Measurements from ENCODE around the gene ANKRD45.
"Not testable (repeated sequence)": the region's sequence is repeated elsewhere in the genome, so short reads cannot be mapped to it uniquely, and the experiment has no call there.

Gene ANKRD45

DNA sequence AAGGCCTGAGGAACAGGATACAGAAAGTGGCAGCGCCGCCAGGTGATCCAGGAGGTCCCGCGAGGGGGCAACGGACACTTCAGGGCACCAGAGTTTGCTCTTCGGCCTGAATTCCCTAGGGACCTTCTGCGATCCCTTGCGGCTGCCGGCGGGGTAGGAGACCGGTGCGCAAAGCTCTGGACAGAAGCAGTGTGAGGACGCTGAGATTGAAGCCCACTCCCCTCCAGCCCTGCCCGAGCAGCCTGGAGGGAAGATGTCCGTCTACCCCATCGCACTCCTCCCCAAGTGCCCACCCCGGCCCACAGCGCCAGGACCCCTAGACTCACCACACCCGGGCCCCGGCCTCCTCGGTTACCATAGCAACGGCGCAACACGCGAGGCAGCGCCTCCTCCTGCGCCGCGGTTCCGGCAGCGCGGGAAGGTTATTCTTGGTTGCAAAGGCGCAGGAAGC is at the start of gene ANKRD45:
ANKRD45 (minus strand) TSS at position 361 of the 451 bp plus-strand sequence. CDS start 10,433 bp downstream, outside the sequence.
- no peak for DNase-seq

GRCh38 chr1:173717238-173717637 is 47.6 kb upstream of the ANKRD45 start:
- no peak for DNase-seq

GRCh38 chr1:173715538-173715844 is 45.8 kb upstream of the ANKRD45 start:
- DNase-seq, result no peak

GRCh38 chr1:173714759-173715537 is 45.3 kb upstream of the ANKRD45 start, which contains the start of gene KLHL20:
Gene KLHL20 (plus strand): TSS chr1:173714981. CDS start chr1:173716044, 1,063 bp downstream.
- DNase-seq, result peak; percentile 88 to 92

DNA sequence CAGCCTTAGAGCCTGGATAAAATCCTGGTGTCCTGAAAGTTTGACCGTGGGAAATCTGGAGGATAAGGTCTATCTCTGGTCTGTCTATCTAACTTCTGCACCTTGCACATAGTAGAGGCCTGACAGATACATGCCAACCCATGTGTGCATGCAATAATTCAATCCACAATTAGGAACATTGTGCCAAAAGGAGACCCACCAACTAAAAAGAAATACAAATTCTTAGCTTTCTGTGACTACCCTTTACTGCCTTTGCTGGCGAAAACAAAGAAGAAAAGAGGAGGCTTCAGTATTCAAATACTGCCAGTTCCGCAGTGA is 44.7 kb upstream of the ANKRD45 start:
- DNase-seq, result no peak

- no peak for DNase-seq
Observed at GRCh38 chr1:173708787-173709186, 39.1 kb upstream of the ANKRD45 start.

- no peak for DNase-seq
Observed at GRCh38 chr1:173705117-173705516, 35.5 kb upstream of the ANKRD45 start.

DNA sequence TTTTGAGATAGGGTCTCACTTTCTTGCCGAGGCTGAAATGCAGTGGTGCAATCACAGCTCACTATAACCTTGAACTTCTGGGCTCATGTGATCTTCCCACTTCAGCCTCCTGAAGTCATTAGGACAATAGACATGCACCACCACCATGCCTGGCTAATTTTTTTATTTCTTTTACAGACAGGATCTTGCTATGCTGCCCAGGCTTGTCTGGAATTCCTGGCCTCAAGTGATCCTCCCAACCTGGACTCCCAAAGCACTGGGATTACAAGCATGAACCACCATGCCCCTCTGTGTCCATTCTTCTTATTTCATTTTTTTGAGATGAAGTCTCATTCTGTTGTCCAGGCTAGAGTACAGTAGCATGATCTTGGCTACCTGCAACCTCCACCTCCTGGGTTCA is 33.1 kb upstream of the ANKRD45 start:
- no peak for DNase-seq

DNA sequence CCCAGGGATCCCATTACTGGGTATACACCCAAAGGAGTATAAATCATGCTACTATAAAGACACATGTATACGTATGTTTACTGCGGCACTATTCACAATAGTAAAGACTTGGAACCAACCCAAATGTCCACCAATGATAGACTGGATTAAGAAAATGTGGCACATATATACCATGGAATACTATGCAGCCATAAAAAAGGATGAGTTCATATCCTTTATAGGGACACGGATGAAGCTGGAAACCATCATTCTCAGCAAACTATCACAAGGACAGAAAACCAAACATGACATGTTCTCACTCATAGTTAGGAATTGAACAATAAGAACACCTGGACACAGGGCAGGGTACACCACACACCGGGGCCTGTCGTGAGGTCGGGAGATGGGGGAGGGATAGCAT is 31.6 kb upstream of the ANKRD45 start:
- not testable (repeated sequence) for DNase-seq

DNA sequence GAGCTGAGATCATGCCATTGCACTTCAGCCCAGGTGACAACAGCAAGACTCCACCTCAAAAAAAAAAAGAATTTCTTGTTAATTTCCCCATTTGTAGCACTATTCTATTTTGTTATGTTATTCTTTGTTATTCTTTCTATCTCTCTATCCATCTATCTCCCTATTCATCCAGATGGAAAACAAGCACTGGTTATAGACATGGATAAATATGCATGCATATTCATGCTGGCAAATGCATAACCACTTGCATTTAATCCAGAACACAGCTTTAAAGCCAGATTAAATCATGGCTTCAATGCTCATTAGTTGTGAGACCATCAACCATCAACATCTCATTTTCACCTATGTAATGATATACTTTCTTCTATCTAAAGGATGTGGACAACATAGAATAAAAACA is 23.6 kb upstream of the ANKRD45 start:
- DNase-seq, result no peak

- DNase-seq, result no peak
Observed at GRCh38 chr1:173688300-173688699, 18.6 kb upstream of the ANKRD45 start.

- not testable (repeated sequence) for DNase-seq
Observed at GRCh38 chr1:173685121-173685520, 15.5 kb upstream of the ANKRD45 start.

- not testable (repeated sequence) for DNase-seq
Observed at GRCh38 chr1:173683838-173684237, 14.2 kb upstream of the ANKRD45 start.

DNA sequence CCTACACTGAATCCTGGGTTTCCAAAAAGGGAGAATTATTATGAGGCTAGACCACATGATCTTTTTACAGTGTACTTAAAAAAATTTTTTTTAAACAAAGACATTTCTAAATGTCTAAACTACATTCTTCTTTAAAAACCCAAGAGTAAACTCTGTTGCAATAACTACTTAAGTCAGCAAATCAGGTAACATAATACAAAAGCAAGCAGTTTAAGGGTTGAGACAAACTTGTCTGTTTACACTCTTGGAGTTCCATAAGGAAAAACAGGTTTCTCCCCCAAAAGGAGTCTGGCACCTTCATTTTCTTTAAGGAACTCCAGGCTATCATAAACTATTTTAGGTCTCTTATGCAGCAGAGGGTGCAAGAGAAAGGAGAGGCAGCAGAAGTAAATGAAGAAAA is 12.5 kb upstream of the ANKRD45 start:
- no peak for DNase-seq

DNA sequence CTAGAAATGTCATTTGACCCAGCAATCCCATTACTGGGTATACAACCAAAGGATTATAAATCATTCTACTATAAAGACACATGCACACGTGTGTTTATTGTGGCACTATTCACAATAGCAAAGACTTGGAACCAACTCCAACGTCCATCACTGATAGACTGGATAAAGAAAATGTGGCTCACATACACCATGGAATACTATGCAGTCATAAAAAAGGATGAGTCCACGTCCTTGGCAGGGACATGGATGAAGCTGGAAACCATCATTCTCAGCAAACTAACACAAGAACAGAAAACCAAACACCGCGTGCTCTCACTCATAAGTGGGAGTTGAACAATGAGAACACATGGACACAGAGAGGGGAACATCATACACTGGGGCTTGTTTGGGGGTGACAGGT is 10.5 kb upstream of the ANKRD45 start:
- DNase-seq, result not testable (repeated sequence)

DNA sequence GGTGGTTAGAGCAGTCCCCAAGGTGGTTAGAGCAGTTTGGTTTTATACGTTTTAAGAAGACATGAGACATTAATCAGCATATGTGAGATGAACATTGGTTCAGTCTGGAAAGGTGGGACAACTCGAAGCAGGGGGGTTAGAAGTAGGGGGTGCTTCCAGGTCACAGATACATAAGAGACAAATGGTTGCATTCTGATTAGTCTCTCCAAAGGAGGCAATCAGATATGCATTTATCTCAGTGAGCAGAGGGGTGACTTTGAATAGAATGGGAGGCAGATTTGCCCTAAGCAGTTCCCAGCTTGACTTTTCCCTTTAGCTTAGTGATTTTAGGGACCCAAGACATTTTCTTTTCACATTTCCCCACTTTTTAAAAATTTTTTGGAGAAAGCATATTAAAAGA is 4.8 kb upstream of the ANKRD45 start:
- DNase-seq, result not testable (repeated sequence)

- DNase-seq, result no peak
Observed at GRCh38 chr1:173666646-173667045, 3.0 kb downstream of the ANKRD45 start.

- DNase-seq, result no peak
Observed at GRCh38 chr1:173663159-173663558, 6.5 kb downstream of the ANKRD45 start.

- no peak for DNase-seq
Observed at GRCh38 chr1:173661763-173662162, 7.9 kb downstream of the ANKRD45 start.

DNA sequence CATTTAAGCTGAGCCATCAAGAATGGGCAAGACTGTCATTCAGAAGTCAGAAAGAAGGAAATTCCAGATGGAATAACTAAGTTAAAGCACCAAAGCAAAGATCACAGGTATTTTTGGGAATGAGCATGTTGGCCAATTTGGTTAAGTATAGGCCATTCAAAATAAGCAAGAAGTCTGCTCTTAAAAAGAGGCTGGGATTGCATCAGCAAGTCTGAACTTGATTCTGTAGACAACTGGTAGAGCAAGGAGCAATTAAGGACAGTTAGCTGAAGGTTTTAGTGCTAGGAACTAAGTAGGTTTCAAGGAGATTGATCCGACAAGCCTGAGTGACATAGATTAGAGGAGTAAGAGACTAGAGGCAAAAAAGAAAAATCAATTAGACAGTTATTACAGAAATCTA is 8.4 kb downstream of the ANKRD45 start:
- no peak for DNase-seq

- DNase-seq, result no peak
Observed at GRCh38 chr1:173660306-173660705, 9.3 kb downstream of the ANKRD45 start.

DNA sequence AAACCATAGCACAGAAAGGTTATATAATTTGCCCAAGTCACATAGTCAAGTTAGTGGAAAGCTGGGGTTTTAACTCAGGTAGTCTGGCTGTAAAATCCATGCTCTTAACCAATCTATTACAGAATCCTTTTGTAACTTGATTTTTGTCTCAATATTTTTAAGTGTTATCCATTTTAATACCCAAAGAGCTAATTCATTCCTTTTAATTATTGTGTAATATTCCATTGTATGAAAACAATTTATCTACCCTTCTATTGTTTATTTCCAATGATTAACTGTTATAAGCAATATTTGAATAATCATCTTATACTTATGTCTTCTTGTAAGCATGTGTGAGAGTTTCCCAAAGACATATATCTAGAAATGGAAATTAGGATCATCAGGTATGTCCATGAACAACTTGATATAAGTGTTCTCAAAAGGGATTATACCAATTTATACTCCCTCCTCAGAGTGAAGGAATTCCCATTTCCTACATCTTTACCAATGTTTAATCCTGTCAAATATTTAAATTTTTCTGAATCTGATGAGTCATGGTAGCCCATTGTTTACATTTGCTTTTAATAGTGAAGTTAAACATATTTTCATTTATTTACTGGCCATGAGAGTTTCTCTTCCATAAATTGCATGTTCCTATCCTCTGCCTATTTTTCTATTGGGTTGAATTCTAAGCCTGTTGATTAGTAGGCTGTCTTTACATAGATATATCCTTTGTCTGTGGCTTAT is 20.6 kb downstream of the ANKRD45 start:
- no peak for DNase-seq

DNA sequence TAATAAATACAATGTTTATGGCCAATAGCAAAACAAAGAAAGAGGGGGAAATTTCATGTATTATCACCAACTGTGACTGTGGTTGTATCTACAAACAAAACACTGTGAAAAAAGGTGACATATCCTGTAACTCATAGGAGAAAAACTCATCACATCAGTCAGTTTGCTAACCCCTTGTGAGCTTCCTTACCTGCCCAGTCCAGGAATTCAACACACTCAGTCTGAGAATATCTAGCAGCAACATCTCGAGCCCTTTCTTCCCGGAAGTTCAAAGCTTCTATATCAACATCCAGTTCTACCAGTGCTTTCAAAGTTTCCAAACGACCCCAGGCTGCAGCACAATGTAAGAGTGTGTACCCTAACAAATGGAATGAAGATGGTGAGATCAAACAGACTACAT is 23.0 kb downstream of the ANKRD45 start:
- no peak for DNase-seq

DNA sequence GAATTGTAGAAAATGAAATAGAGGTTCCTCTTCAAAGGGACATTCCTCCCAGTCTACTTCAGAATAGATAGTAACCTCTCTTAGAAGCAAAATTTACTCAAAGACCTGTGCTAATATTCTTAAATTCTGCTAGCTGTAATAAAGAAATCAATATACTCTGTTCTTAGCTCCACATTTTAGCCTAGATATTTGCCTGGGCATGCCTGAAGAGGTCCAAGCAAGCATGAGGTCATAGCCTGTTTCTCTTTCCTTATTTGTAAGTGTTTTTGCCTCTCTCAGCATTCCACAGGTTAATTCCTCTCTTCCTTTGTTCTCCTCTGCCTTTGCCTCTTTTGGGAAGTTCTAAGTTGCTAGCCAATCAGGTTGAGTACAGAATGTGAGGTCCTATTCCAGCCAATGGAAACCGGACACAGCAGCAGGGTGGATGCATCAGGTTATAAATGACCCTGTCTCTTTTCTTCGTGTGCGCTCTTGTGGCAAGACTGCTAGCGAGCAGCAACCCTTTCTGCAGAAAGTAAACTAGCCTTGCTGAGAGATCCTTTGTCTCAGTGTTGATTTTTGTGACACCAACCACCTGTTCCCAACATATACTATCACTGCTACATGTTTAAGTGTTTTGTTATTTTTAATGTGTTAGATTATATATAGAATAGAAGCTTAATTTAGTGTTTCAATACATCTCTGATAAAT is 27.1 kb downstream of the ANKRD45 start:
- DNase-seq, result not testable (repeated sequence)
